Fibroblast of mammary gland (primary cell): ENCODE results near the gene GADD45GIP1.

Experiments
- DNase-seq: peaks from one replicate; pipeline ENCODE4 v3.0.0-alpha.2; 2010; ENCODE audit warnings: low read depth
- H3K4me3 ChIP-seq: 2 replicates; pipeline ENCODE4 v1.5.1; 2011; ENCODE audit warnings: low read depth, mild to moderate bottlenecking, low read length, moderate library complexity; ENCODE audit not compliant: control insufficient read depth
- CTCF ChIP-seq: conservative IDR thresholded peaks from 2 replicates; pipeline ENCODE4 v1.5.1; 2011; ENCODE audit warnings: low read depth, low read length, inconsistent platforms; ENCODE audit not compliant: control insufficient read depth, insufficient read depth

Gene GADD45GIP1

GRCh38 chr19:12946092-12946721 is 10.8 kb downstream of the GADD45GIP1 start:
- peak overlapping the region; percentile 89 for H3K4me3 ChIP-seq
- TF ChIP-seq CTCF: no peak
- peak; percentile 80 for DNase-seq

- no peak for TF ChIP-seq CTCF
- DNase-seq: peak; percentile 98
- peak within 1 kb of the TSS; percentile 89 for H3K4me3 ChIP-seq
Measured at GRCh38 chr19:12945479-12946091, 11.4 kb downstream of the GADD45GIP1 start, which contains the start of gene RAD23A. RAD23A (plus strand) TSS chr19:12945862; CDS start chr19:12945949, 87 bp downstream.

- DNase-seq: no peak
- TF ChIP-seq CTCF: no peak
- H3K4me3 ChIP-seq: no peak overlapping the region
Measured at GRCh38 chr19:12944104-12944674, 12.8 kb downstream of the GADD45GIP1 start.

DNA sequence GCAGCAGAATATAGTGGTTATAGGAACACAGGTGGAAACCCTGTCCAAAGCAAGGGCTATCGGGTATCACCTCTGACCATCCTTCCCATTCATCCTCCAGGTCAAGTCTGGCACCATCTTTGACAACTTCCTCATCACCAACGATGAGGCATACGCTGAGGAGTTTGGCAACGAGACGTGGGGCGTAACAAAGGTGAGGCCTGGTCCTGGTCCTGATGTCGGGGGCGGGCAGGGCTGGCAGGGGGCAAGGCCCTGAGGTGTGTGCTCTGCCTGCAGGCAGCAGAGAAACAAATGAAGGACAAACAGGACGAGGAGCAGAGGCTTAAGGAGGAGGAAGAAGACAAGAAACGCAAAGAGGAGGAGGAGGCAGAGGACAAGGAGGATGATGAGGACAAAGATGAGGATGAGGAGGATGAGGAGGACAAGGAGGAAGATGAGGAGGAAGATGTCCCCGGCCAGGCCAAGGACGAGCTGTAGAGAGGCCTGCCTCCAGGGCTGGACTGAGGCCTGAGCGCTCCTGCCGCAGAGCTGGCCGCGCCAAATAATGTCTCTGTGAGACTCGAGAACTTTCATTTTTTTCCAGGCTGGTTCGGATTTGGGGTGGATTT is 13.5 kb downstream of the GADD45GIP1 start:
- H3K4me3 ChIP-seq: no peak overlapping the region
- TF ChIP-seq CTCF: no peak
- no peak for DNase-seq

DNA sequence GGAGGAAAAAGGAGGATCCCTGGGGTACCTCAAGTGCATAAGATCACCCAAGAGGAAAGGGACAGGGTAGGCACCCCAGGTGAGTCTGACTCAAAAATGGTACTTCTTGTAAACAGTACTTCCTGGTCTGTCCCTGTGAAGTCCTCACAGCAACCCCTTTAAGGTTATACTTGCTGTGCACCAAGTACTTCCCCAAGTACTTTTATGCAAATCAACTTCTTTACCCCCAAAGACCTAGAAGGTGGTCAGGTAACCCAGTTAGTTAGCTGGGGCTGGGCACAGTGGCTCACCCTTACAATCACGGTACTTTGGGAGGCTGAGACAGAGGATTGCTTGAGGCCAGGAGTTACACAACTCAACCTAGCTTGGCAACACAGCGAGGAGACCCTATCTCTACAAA is 16.1 kb downstream of the GADD45GIP1 start:
- H3K4me3 ChIP-seq: peak overlapping the region; percentile 99
- TF ChIP-seq CTCF: no peak
- DNase-seq: no peak

DNA sequence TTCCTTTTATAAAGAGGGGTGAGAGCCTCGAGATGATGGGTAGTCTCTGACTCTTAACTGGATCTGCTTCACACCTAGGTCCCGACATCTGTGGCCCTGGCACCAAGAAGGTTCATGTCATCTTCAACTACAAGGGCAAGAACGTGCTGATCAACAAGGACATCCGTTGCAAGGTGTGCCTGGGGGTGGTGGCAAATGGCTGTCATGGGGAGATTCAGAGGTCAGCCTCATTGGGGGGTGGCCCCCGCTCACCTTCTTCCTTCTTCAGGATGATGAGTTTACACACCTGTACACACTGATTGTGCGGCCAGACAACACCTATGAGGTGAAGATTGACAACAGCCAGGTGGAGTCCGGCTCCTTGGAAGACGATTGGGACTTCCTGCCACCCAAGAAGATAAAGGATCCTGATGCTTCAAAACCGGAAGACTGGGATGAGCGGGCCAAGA is 17.0 kb downstream of the GADD45GIP1 start:
- DNase-seq: no peak
- peak overlapping the region; percentile 99 for H3K4me3 ChIP-seq
- TF ChIP-seq CTCF: no peak
